ENCODE results near the gene LRRC74B. TPM values are rescaled to one million over a fixed set of nuclear protein-coding genes. Genes with fewer than 3 reads are reported as not detected.

Gene LRRC74B
- total and polyA plus RNA-seq, 2 of the 4 experiments (the other 2 are of a cell fraction): not detected

DNA sequence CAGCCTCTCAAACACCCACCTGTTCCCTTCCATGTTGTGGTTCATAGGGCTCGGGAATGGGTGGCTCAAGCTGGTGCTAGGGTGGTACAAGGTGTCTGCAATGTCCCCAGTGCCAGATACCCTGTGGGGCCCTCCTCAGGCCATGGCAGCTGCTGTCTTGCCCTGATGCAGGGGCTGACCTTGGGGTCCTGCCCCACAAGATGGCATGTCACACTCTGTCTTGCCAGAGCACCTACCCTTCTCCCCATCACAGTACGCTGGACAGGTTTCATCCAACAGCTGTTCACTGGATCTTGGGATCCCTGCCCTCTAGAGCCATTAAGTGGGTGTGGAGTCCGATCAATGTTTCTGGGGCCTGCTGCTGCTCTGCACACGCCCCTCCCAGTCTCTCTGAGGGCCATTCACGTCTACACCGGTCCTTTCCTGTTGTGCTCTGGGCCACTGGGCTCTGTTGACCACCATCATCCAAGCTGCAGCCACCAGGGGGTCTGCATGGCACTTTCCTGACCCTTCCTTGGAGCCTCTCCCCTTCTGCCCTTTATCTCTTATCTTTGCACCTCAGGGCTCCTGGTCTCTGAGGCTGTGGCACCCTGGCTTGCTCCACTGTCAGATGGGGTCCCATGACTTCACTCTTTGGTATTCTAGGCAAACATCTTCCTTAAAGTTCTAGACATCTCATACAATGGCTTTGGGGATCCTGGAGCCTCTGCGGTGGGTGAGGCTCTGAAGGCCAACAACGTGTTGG lies 7.1 kb downstream of the LRRC74B start:
- dilution Hi-C loops (cut with HindIII; ENCODE audit: low sequenced_read_pairs, unreplicated experiment) (no loop called here), in situ Hi-C loops (cut with MboI; ENCODE audit: low sequenced_read_pairs) (no loop called here), intact Hi-C loops (cut with micrococcal nuclease) (no loop called here)
- no peaks in the 10 kb centered on the region for H4K20me1 ChIP-seq (ENCODE audit: insufficient read depth, low read length)
- no peak for DNase-seq
- no peak overlapping the region for H3K4me2 ChIP-seq (ENCODE audit: low read depth, low read length)
- H3K9me3 ChIP-seq (ENCODE audit: control insufficient read depth, insufficient read depth, low read length): no peaks in the 10 kb centered on the region
- no peak overlapping the region for H3K4me3 ChIP-seq (ENCODE audit: insufficient read depth, low read depth, low read length)
- no peak for TF ChIP-seq FOS (IDR thresholded peaks at IDR 0.05; ENCODE audit: low read depth, low read length)
- no peak for TF ChIP-seq BHLHE40 (IDR thresholded peaks at IDR 0.05; ENCODE audit: low read depth, low read length)
- no peak for TF ChIP-seq MAZ (IDR thresholded peaks at IDR 0.05; ENCODE audit: borderline replicate concordance, low read depth, low read length)
- no peak for TF ChIP-seq RAD21 (IDR thresholded peaks at IDR 0.05; ENCODE audit: low read length)
- no peak for TF ChIP-seq RCOR1 (IDR thresholded peaks at IDR 0.05; ENCODE audit: insufficient replicate concordance, low read length)
- TF ChIP-seq RFX5 (IDR thresholded peaks at IDR 0.05; ENCODE audit: low read depth, low read length): no peak
- TF ChIP-seq, protein P1, sequence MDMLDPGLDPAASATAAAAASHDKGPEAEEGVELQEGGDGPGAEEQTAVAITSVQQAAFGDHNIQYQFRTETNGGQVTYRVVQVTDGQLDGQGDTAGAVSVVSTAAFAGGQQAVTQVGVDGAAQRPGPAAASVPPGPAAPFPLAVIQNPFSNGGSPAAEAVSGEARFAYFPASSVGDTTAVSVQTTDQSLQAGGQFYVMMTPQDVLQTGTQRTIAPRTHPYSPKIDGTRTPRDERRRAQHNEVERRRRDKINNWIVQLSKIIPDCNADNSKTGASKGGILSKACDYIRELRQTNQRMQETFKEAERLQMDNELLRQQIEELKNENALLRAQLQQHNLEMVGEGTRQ (IDR thresholded peaks at IDR 0.05; ENCODE audit: low read depth, low read length): no peak
- no peak for TF ChIP-seq MXI1 (IDR thresholded peaks at IDR 0.05; ENCODE audit: borderline replicate concordance, low read depth, low read length)
- TF ChIP-seq CHD1 (IDR thresholded peaks at IDR 0.05; ENCODE audit: low read depth, low read length): no peak
- no peak overlapping the region for H3K56ac ChIP-seq (ENCODE audit: extremely low read depth, insufficient read depth, low read length)
- H2AK9ac ChIP-seq (replicated peaks; ENCODE audit: low read depth, low read length, poor library complexity): peak overlapping the region; percentile 3
- WGBS, 2 experiments (ENCODE audit: extremely low coverage in 2 of 2, insufficient read length in 1 of 2): 63% methylated on average over 5 of the region's 8 CpGs; no CpG with 5 or more reads in 1 of the 2 experiments
- H3K27ac ChIP-seq (ENCODE audit: insufficient read depth, low read length): no peak overlapping the region
- H3K4me1 ChIP-seq (ENCODE audit: control insufficient read depth, insufficient read depth, low read length): peaks cover 6% of the 10 kb centered on the region
- no peak overlapping the region for H3K23ac ChIP-seq (ENCODE audit: low read depth, low read length)
- no peak overlapping the region for H3K4ac ChIP-seq (ENCODE audit: low read depth, low read length)
- H2BK15ac ChIP-seq (ENCODE audit: low read depth, low read length): no peak overlapping the region
- no peaks in the 10 kb centered on the region for H3K79me1 ChIP-seq (ENCODE audit: low read depth in 1 of 2, low read length in 2 of 2)
- no peak overlapping the region for H3K18ac ChIP-seq (ENCODE audit: low read depth, low read length)
- no peak overlapping the region for H3K14ac ChIP-seq (replicated peaks; ENCODE audit: low read depth, low read length)
- H3K9ac ChIP-seq (ENCODE audit: low read depth, low read length): no peak overlapping the region
- no peaks in the 10 kb centered on the region for H3K9me1 ChIP-seq (ENCODE audit: insufficient read depth, low read length)
- POLR2A ChIA-PET (ENCODE audit: unreplicated experiment): no interaction called here
- H4K8ac ChIP-seq (ENCODE audit: low read depth in 2 of 2, low read length in 2 of 2): no peak overlapping the region
- no peak overlapping the region for H2AFZ ChIP-seq (replicated peaks; ENCODE audit: low read length, poor library complexity)
- no peak overlapping the region for H4K91ac ChIP-seq (ENCODE audit: insufficient read depth, low read depth, low read length)
- H3K36me3 ChIP-seq (ENCODE audit: control insufficient read depth, insufficient read depth, low read length): no peaks in the 10 kb centered on the region
- H2BK20ac ChIP-seq (ENCODE audit: low read depth, low read length): no peak overlapping the region
- H3K27me3 ChIP-seq (ENCODE audit: control insufficient read depth, insufficient read depth, low read length): peaks cover 26% of the 10 kb centered on the region
- no peak for ATAC-seq (ENCODE audit: low read depth)
- H4K5ac ChIP-seq (ENCODE audit: low read depth, low read length): no peak overlapping the region
- H2AK5ac ChIP-seq (ENCODE audit: low read depth, low read length): no peak overlapping the region
- H2BK120ac ChIP-seq (ENCODE audit: low read depth, low read length): no peak overlapping the region
- BruUV-seq (replicated peaks): no TSS peak
- CTCF ChIA-PET: no interaction called here
- no peak overlapping the region for H2BK5ac ChIP-seq (ENCODE audit: low read depth, low read length, poor library complexity, severe bottlenecking)

All from IMR-90 (cell line).